KMS-11 (cell line): ENCODE data around the gene CXCL14.

ENCODE experiments used
- H2AFZ ChIP-seq: fragments of 200-600 bp; sonication (generic); 2 replicates; pipeline ENCODE4 v1.6.1; 2016; ENCODE audit warnings: antibody characterized with exemption, mixed run types, low read depth
- H3K27ac ChIP-seq: fragments of 200-600 bp; sonication (generic); 2 replicates; pipeline ENCODE4 v1.6.1; 2016; ENCODE audit warnings: mild to moderate bottlenecking, mixed run types
- H3K27me3 ChIP-seq: fragments of 200-600 bp; sonication (generic); 2 replicates; pipeline ENCODE4 v1.6.1; 2017; ENCODE audit warnings: mild to moderate bottlenecking, low read depth, mixed run types, moderate library complexity; ENCODE audit not compliant: insufficient read depth
- H3K36me3 ChIP-seq: fragments of 200-600 bp; sonication (generic); 2 replicates; pipeline ENCODE4 v1.6.1; 2017; ENCODE audit warnings: mild to moderate bottlenecking, mixed run types; ENCODE audit not compliant: insufficient read depth
- H3K4me1 ChIP-seq: fragments of 200-600 bp; sonication (generic); 2 replicates; pipeline ENCODE4 v1.6.1; 2016; ENCODE audit warnings: mild to moderate bottlenecking, low read depth, mixed run types; ENCODE audit not compliant: poor library complexity, severe bottlenecking
- H3K4me2 ChIP-seq: fragments of 200-600 bp; sonication (generic); 2 replicates; pipeline ENCODE4 v1.7.0; 2016; ENCODE audit warnings: mild to moderate bottlenecking, mixed run types
- H3K4me3 ChIP-seq: fragments of 200-600 bp; sonication (generic); IDR thresholded peaks from 2 replicates; pipeline ENCODE4 v1.6.1; 2017; ENCODE audit warnings: low read depth, low read length, mixed read lengths; ENCODE audit not compliant: insufficient read depth
- H3K79me2 ChIP-seq: fragments of 200-600 bp; sonication (generic); 2 replicates; pipeline ENCODE4 v1.6.1; 2016; ENCODE audit warnings: low read depth, mixed run types; ENCODE audit not compliant: insufficient read depth
- H3K9ac ChIP-seq: fragments of 200-600 bp; sonication (generic); 2 replicates; pipeline ENCODE4 v1.6.1; 2016; ENCODE audit warnings: mild to moderate bottlenecking, mixed run types
- H4K20me1 ChIP-seq: fragments of 200-600 bp; sonication (generic); 2 replicates; pipeline ENCODE4 v1.6.1; 2016; ENCODE audit warnings: mild to moderate bottlenecking, mixed run types; ENCODE audit not compliant: insufficient read depth
- TF ChIP-seq, protein P1 (sequence below): fragments of 200-600 bp; sonication (generic); conservative IDR thresholded peaks from 2 replicates; pipeline ENCODE4 v1.6.1; 2017; ENCODE audit warnings: low read depth, mild to moderate bottlenecking, antibody characterized with exemption, low read length, moderate library complexity, mixed read lengths

The CXCL14 gene

DNA sequence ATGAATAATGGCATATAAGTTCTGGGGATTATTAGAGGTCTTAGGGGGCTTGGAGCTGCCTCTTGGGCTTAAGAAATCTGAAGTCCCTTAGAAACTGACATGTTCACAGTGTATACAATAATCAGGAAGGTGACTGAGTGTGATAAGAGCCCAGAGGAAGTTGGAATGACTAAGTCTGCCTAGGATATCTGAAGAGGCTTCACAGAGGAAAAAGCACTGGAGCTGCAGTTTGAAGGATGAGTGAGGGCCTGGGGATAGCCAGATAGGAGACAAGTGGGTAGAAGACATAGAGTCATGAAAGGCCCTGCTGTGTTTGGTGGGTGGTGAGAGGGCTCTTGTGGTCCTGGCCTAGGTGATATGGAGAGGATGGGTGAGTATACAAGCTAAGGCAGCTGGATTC lies 51.9 kb downstream of the CXCL14 start:
- Histone ChIP-seq H3K36me3 (no peaks in the 10 kb centered on the region), H3K4me2 (no peak overlapping the region), H2AFZ (no peak overlapping the region), H3K4me1 (peaks cover 5% of the 10 kb centered on the region), H4K20me1 (no peaks in the 10 kb centered on the region), H3K79me2 (no peaks in the 10 kb centered on the region), H3K9ac (no peak overlapping the region), H3K27me3 (no peaks in the 10 kb centered on the region), H3K4me3 (no peak overlapping the region), H3K27ac (no peak overlapping the region)
- TF ChIP-seq, protein P1, sequence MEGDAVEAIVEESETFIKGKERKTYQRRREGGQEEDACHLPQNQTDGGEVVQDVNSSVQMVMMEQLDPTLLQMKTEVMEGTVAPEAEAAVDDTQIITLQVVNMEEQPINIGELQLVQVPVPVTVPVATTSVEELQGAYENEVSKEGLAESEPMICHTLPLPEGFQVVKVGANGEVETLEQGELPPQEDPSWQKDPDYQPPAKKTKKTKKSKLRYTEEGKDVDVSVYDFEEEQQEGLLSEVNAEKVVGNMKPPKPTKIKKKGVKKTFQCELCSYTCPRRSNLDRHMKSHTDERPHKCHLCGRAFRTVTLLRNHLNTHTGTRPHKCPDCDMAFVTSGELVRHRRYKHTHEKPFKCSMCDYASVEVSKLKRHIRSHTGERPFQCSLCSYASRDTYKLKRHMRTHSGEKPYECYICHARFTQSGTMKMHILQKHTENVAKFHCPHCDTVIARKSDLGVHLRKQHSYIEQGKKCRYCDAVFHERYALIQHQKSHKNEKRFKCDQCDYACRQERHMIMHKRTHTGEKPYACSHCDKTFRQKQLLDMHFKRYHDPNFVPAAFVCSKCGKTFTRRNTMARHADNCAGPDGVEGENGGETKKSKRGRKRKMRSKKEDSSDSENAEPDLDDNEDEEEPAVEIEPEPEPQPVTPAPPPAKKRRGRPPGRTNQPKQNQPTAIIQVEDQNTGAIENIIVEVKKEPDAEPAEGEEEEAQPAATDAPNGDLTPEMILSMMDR: no peak

DNA sequence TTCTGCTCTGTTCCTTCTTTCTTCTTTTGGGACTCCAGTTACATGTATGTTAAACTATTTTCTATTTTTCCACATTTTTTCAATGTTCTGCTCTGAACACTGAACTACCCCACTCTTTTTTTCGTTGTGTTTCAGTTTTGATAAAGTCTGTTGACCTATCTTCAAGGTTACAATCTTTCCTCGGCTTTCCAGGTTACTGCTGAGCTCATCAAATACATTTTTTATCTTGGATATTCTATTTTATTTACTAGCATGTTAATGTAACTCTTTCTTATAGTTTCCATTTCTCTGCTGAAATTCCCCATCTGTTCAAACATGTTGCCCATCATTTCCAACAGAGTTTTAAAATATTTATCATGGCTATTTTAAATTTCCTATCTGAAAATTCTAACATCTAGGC lies 56.8 kb downstream of the CXCL14 start:
- Histone ChIP-seq H3K4me3 (no peak overlapping the region), H3K9ac (no peak overlapping the region), H4K20me1 (no peaks in the 10 kb centered on the region), H3K36me3 (no peaks in the 10 kb centered on the region), H3K27ac (no peak overlapping the region), H3K4me2 (no peak overlapping the region), H3K4me1 (peaks cover 5% of the 10 kb centered on the region), H3K79me2 (no peaks in the 10 kb centered on the region), H3K27me3 (no peaks in the 10 kb centered on the region), H2AFZ (no peak overlapping the region)
- TF ChIP-seq, protein P1: no peak
